ENCODE data around the gene ERBB2. TPM values are rescaled to one million over a fixed set of nuclear protein-coding genes. Genes with fewer than 3 reads are reported as not detected.
A peak's percentile ranks its signal among the peaks of the same experiment; 100 is the strongest.

ERBB2 gene
- total and polyA plus RNA-seq, 7 experiments from 2014 or later: 0.39 to 10.5 (median 5.8) TPM

DNA sequence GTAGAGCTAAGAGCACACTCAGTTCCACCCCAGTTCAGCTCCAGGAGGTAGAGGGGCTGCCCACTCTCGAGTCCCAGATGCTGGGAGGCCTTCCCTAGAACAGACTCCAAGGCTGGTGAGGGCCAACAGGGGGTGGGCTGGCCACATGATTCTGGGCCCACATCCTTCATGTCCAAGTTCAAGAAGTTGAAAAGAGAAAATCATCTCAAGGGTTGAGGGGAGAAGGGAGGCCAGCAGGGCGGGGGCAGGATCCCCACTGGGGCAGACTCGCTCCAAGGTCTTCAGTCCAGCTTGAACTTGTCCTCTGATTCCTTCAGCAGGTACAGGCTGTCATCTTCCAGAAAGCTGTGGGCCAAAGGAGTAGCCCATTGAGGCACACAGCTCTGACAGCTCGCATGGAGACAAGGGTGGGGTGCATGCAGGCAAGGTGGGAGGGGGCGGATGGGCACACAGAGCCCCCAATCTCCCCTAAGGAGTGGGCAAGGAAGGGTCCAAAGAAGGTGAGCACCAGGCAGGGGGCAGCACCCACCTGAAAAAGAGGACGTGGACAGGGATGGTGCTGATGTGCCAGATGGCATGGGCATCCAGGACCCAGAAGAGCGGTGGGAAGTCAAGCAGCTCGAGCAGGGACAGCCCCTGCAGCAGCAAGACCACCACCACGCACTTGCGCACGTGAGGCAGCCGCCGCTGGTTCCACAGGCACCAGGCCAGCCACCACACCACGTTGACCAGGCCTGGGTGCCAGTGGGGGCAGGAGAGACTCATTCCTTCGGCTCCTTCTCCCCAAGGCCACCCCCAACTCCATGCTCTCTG, 27.1 kb upstream of the ERBB2 start:
- H3K4me1 ChIP-seq (ENCODE audit: control insufficient read depth in 2 of 2, insufficient read depth in 2 of 2, low read length in 2 of 2): peaks cover 24 to 31% of the 10 kb centered on the region in 2 donors
- Mint-ChIP-seq H3K9me3 (no peaks in the 10 kb centered on the region), H3K27ac (no peak overlapping the region), H3K4me1 (peaks cover 15 to 43% (median 33%) of the 10 kb centered on the region in 7 donors), H3K36me3 (peaks cover 0 to 6% (median 4%) of the 10 kb centered on the region in 5 donors), H3K27me3 (peaks cover 0 to 26% (median 5%) of the 10 kb centered on the region in 5 donors), H3K4me3 (no peak overlapping the region)
- no peak for ATAC-seq
- no peak overlapping the region for H3K27ac ChIP-seq (ENCODE audit: low read depth, low read length)
- H3K9me3 ChIP-seq (ENCODE audit: control insufficient read depth in 2 of 3, low read length in 3 of 3): no peaks in the 10 kb centered on the region
- no peak for DNase-seq
- no peaks in the 10 kb centered on the region for H3K27me3 ChIP-seq (ENCODE audit: control insufficient read depth in 2 of 2, insufficient read depth in 2 of 2, low read length in 2 of 2)
- CTCF ChIA-PET: interaction anchor here (0.5 to 3.5 kb wide), 7 partner anchors 13 to 125 kb away, joined by 3 to 36 read pairs (median 4); partner anchors contain the start of gene MIEN1
- intact Hi-C loops (cut with micrococcal nuclease): loop anchor here in 1 of 2 donors (1.0 kb wide), 2 partner anchors 50 to 82 kb away; no protein-coding TSS in a partner anchor
- no peaks in the 10 kb centered on the region for H3K36me3 ChIP-seq (ENCODE audit: control insufficient read depth in 2 of 3, insufficient read depth in 3 of 3, low read length in 3 of 3)
- POLR2A ChIA-PET: interaction anchor here (1.1 to 1.9 kb wide), 4 partner anchors 9 to 56 kb away, joined by 3 to 6 read pairs (median 4); partner anchors contain the start of genes PGAP3 and STARD3
- no peak overlapping the region for H3K4me3 ChIP-seq (ENCODE audit: low read length)

GRCh38 chr17:39673335-39674081, 26.4 kb upstream of the ERBB2 start:
- H3K4me1 Mint-ChIP-seq: peaks cover 21 to 49% (median 39%) of the 10 kb centered on the region in 7 donors
- peak overlapping the region in 1 of 9 donors; percentile 59 for H3K27ac Mint-ChIP-seq
- H3K9me3 ChIP-seq (ENCODE audit: control insufficient read depth in 2 of 3, low read length in 3 of 3): no peaks in the 10 kb centered on the region
- intact Hi-C loops (cut with micrococcal nuclease): no loop called here
- H3K27me3 ChIP-seq (ENCODE audit: control insufficient read depth in 2 of 2, insufficient read depth in 2 of 2, low read length in 2 of 2): no peaks in the 10 kb centered on the region
- ChIA-PET POLR2A (interaction anchor here (1.1 to 1.9 kb wide), 2 partner anchors 14 to 55 kb away, joined by 3 to 6 read pairs; partner anchors contain the start of gene PGAP3), CTCF (interaction anchor here (1.2 to 3.5 kb wide), 3 partner anchors 14 to 126 kb away, joined by 3 to 36 read pairs (median 3); no protein-coding TSS in a partner anchor)
- H3K4me3 ChIP-seq (ENCODE audit: low read length): no peak overlapping the region
- no peak overlapping the region for H3K4me3 Mint-ChIP-seq
- ATAC-seq (no peak), DNase-seq (no peak)
- H3K27ac ChIP-seq (ENCODE audit: low read depth, low read length): no peak overlapping the region
- no peaks in the 10 kb centered on the region for H3K36me3 ChIP-seq (ENCODE audit: control insufficient read depth in 2 of 3, insufficient read depth in 3 of 3, low read length in 3 of 3)
- H3K4me1 ChIP-seq (ENCODE audit: control insufficient read depth in 2 of 2, insufficient read depth in 2 of 2, low read length in 2 of 2): peaks cover 30 to 38% of the 10 kb centered on the region in 2 donors
- H3K36me3 Mint-ChIP-seq: peaks cover 0 to 10% (median 3%) of the 10 kb centered on the region in 5 donors
- H3K27me3 Mint-ChIP-seq: peaks cover 0 to 21% (median 4%) of the 10 kb centered on the region in 5 donors
- no peaks in the 10 kb centered on the region for H3K9me3 Mint-ChIP-seq

- intact Hi-C loops (cut with micrococcal nuclease): no loop called here
- Histone ChIP-seq H3K4me3 (ENCODE audit: low read length) (no peak overlapping the region), H3K27me3 (ENCODE audit: control insufficient read depth in 2 of 2, insufficient read depth in 2 of 2, low read length in 2 of 2) (no peaks in the 10 kb centered on the region), H3K9me3 (ENCODE audit: control insufficient read depth in 2 of 3, low read length in 3 of 3) (no peaks in the 10 kb centered on the region), H3K27ac (ENCODE audit: low read depth, low read length) (no peak overlapping the region), H3K4me1 (ENCODE audit: control insufficient read depth in 2 of 2, insufficient read depth in 2 of 2, low read length in 2 of 2) (peaks cover 31 to 41% of the 10 kb centered on the region in 2 donors), H3K36me3 (ENCODE audit: control insufficient read depth in 2 of 3, insufficient read depth in 3 of 3, low read length in 3 of 3) (no peaks in the 10 kb centered on the region)
- H3K4me3 Mint-ChIP-seq: no peak overlapping the region
- DNase-seq (no peak), ATAC-seq (no peak)
- CTCF ChIA-PET: interaction anchor here (1.1 to 1.2 kb wide), 2 partner anchors 15 to 57 kb away, joined by 3 read pairs; partner anchors contain the start of gene MIEN1
- H3K27me3 Mint-ChIP-seq: peaks cover 0 to 15% (median 0%) of the 10 kb centered on the region in 5 donors
- POLR2A ChIA-PET: interaction anchor here (0.6 to 0.9 kb wide), 2 partner anchors 178 to 280 kb away, joined by 3 read pairs; no protein-coding TSS in a partner anchor
- no peaks in the 10 kb centered on the region for H3K9me3 Mint-ChIP-seq
- no peak overlapping the region for H3K27ac Mint-ChIP-seq
- peaks cover 0 to 10% (median 0%) of the 10 kb centered on the region in 5 donors for H3K36me3 Mint-ChIP-seq
- H3K4me1 Mint-ChIP-seq: peaks cover 28 to 51% (median 42%) of the 10 kb centered on the region in 7 donors
Measured at GRCh38 chr17:39674179-39674578, 25.7 kb upstream of the ERBB2 start.

GRCh38 chr17:39674702-39675389, 25.0 kb upstream of the ERBB2 start:
- Histone ChIP-seq H3K9me3 (ENCODE audit: control insufficient read depth in 2 of 3, low read length in 3 of 3) (no peaks in the 10 kb centered on the region), H3K36me3 (ENCODE audit: control insufficient read depth in 2 of 3, insufficient read depth in 3 of 3, low read length in 3 of 3) (no peaks in the 10 kb centered on the region), H3K27ac (ENCODE audit: low read depth, low read length) (no peak overlapping the region), H3K4me3 (ENCODE audit: low read length) (no peak overlapping the region), H3K27me3 (ENCODE audit: control insufficient read depth in 2 of 2, insufficient read depth in 2 of 2, low read length in 2 of 2) (no peaks in the 10 kb centered on the region), H3K4me1 (ENCODE audit: control insufficient read depth in 2 of 2, insufficient read depth in 2 of 2, low read length in 2 of 2) (peaks cover 38 to 48% of the 10 kb centered on the region in 2 donors)
- peak overlapping the region in 5 of 9 donors; percentile 55 to 78 (median 68) for H3K27ac Mint-ChIP-seq
- CTCF ChIA-PET: interaction anchor here (1.1 to 1.6 kb wide), 4 partner anchors 8 to 56 kb away, joined by 3 to 4 read pairs (median 3); partner anchors contain the start of gene MIEN1
- POLR2A ChIA-PET: interaction anchor here (0.5 to 1.2 kb wide), 3 partner anchors 8 to 177 kb away, joined by 3 to 4 read pairs (median 3); no protein-coding TSS in a partner anchor
- intact Hi-C loops (cut with micrococcal nuclease): no loop called here
- no peak for ATAC-seq
- H3K27me3 Mint-ChIP-seq: peaks cover 0 to 9% (median 0%) of the 10 kb centered on the region in 5 donors
- DNase-seq: no peak
- no peaks in the 10 kb centered on the region for H3K9me3 Mint-ChIP-seq
- peaks cover 35 to 58% (median 49%) of the 10 kb centered on the region in 7 donors for H3K4me1 Mint-ChIP-seq
- peak overlapping the region in 1 of 10 donors; percentile 72 for H3K4me3 Mint-ChIP-seq
- peaks cover 0 to 10% (median 0%) of the 10 kb centered on the region in 5 donors for H3K36me3 Mint-ChIP-seq

DNA sequence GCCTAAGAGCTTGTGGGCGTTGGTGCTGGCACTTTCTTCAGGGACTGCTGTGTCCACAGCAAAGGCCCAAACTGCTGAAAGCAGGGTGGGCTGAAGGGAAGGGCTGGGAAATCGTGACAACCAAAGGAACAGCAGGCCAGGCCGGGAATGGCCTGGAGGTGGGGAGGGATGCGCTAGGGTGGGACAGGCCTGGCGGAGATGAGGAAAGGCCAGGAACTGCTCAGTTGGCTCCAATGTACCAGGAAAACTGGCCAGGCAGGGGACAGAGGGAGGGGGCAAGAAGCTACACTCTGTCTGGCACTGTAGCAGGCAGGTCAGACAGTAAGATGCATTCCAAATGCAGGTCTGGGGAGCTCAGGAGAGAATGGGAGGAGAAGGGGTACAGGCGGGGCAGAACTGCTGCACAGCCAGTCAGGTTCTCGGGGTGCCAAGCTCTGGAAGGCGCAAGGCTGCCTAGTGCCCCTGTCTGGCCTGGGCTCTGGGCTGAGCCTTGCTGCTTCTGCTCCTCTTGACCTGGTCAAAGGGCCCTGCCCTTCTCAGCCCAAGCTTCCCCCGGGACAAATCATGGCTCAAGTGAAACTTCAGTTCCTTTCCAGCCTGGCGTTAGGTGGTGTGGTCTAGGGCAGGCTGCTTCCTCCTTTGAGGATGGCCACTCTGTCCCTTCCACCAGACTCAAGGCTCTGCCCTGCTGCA, 24.3 kb upstream of the ERBB2 start:
- intact Hi-C loops (cut with micrococcal nuclease): no loop called here

More for the DNA sequence above, 24.3 kb upstream of the ERBB2 start:
- H3K36me3 Mint-ChIP-seq: peaks cover 0 to 13% (median 4%) of the 10 kb centered on the region in 5 donors
- peaks cover 0 to 5% (median 0%) of the 10 kb centered on the region in 5 donors for H3K27me3 Mint-ChIP-seq
- DNase-seq: no peak
- H3K27ac ChIP-seq (ENCODE audit: low read depth, low read length): peak overlapping the region; percentile 17
- H3K27ac Mint-ChIP-seq: peak overlapping the region; percentile 55 to 97 (median 89)
- H3K4me1 Mint-ChIP-seq: peaks cover 40 to 65% (median 56%) of the 10 kb centered on the region in 7 donors
- POLR2A ChIA-PET: interaction anchor here (0.5 to 1.2 kb wide), 5 partner anchors 9 to 176 kb away, joined by 3 to 4 read pairs (median 3); no protein-coding TSS in a partner anchor
- no peaks in the 10 kb centered on the region for H3K27me3 ChIP-seq (ENCODE audit: control insufficient read depth in 2 of 2, insufficient read depth in 2 of 2, low read length in 2 of 2)
- H3K4me3 ChIP-seq (ENCODE audit: low read length): no peak overlapping the region
- H3K36me3 ChIP-seq (ENCODE audit: control insufficient read depth in 2 of 3, insufficient read depth in 3 of 3, low read length in 3 of 3): no peaks in the 10 kb centered on the region
- H3K4me1 ChIP-seq (ENCODE audit: control insufficient read depth in 2 of 2, insufficient read depth in 2 of 2, low read length in 2 of 2): peaks cover 45 to 55% of the 10 kb centered on the region in 2 donors
- H3K9me3 ChIP-seq (ENCODE audit: control insufficient read depth in 2 of 3, low read length in 3 of 3): no peaks in the 10 kb centered on the region
- CTCF ChIA-PET: interaction anchor here (1.1 to 1.6 kb wide), 4 partner anchors 8 to 55 kb away, joined by 3 to 4 read pairs (median 3); partner anchors contain the start of gene MIEN1
- peak overlapping the region in 5 of 10 donors; percentile 43 to 72 (median 69) for H3K4me3 Mint-ChIP-seq
- H3K9me3 Mint-ChIP-seq: no peaks in the 10 kb centered on the region
- ATAC-seq: no peak

Data from naive thymus-derived CD4-positive, alpha-beta T cell (primary cell).